ENCODE data around the gene LCA5L.
A peak's percentile ranks its signal among the peaks of the same experiment; 100 is the strongest.

Gene LCA5L

GRCh38 chr21:39445321-39446269 lies at the start of gene LCA5L:
Gene LCA5L, minus strand, starts transcription at chr21:39445778. Its CDS starts 17,285 bp downstream, at chr21:39428493.
- DNase-seq (ENCODE audit: low read depth in 1 of 2, low spot score in 1 of 2): peak; percentile 78 to 88

- no peak for DNase-seq (ENCODE audit: low read depth in 1 of 2, low spot score in 1 of 2)
Observed at GRCh38 chr21:39489380-39489924, 43.9 kb upstream of the LCA5L start.

- no peak for DNase-seq (ENCODE audit: low read depth in 1 of 2, low spot score in 1 of 2)
Observed at GRCh38 chr21:39484711-39485276, 39.2 kb upstream of the LCA5L start.

- no peak for DNase-seq (ENCODE audit: low read depth in 1 of 2, low spot score in 1 of 2)
Observed at GRCh38 chr21:39483917-39484316, 38.3 kb upstream of the LCA5L start.

- no peak for DNase-seq (ENCODE audit: low read depth in 1 of 2, low spot score in 1 of 2)
Observed at GRCh38 chr21:39481886-39482285, 36.3 kb upstream of the LCA5L start.

GRCh38 chr21:39480271-39480670 lies 34.7 kb upstream of the LCA5L start:
- DNase-seq (ENCODE audit: low read depth in 1 of 2, low spot score in 1 of 2): no peak

- no peak for DNase-seq (ENCODE audit: low read depth in 1 of 2, low spot score in 1 of 2)
Observed at GRCh38 chr21:39479814-39480182, 34.2 kb upstream of the LCA5L start.

- no peak for DNase-seq (ENCODE audit: low read depth in 1 of 2, low spot score in 1 of 2)
Observed at GRCh38 chr21:39479164-39479813, 33.7 kb upstream of the LCA5L start.

- DNase-seq (ENCODE audit: low read depth in 1 of 2, low spot score in 1 of 2): no peak
Observed at GRCh38 chr21:39474611-39475010, 29.0 kb upstream of the LCA5L start.

- DNase-seq (ENCODE audit: low read depth in 1 of 2, low spot score in 1 of 2): no peak
Observed at GRCh38 chr21:39472786-39473185, 27.2 kb upstream of the LCA5L start.

GRCh38 chr21:39471598-39471997 lies 26.0 kb upstream of the LCA5L start:
- no peak for DNase-seq (ENCODE audit: low read depth in 1 of 2, low spot score in 1 of 2)

GRCh38 chr21:39468559-39468958 lies 23.0 kb upstream of the LCA5L start:
- no peak for DNase-seq (ENCODE audit: low read depth in 1 of 2, low spot score in 1 of 2)

GRCh38 chr21:39467746-39468145 lies 22.2 kb upstream of the LCA5L start:
- DNase-seq (ENCODE audit: low read depth in 1 of 2, low spot score in 1 of 2): no peak

- DNase-seq (ENCODE audit: low read depth in 1 of 2, low spot score in 1 of 2): no peak
Observed at GRCh38 chr21:39466584-39466983, 21.0 kb upstream of the LCA5L start.

- no peak for DNase-seq (ENCODE audit: low read depth in 1 of 2, low spot score in 1 of 2)
Observed at GRCh38 chr21:39463308-39463707, 17.7 kb upstream of the LCA5L start.

GRCh38 chr21:39461419-39461818 lies 15.8 kb upstream of the LCA5L start:
- DNase-seq (ENCODE audit: low read depth in 1 of 2, low spot score in 1 of 2): no peak

- DNase-seq (ENCODE audit: low read depth in 1 of 2, low spot score in 1 of 2): no peak
Observed at GRCh38 chr21:39456665-39457064, 11.1 kb upstream of the LCA5L start.

GRCh38 chr21:39454949-39455668 lies 9.5 kb upstream of the LCA5L start:
- DNase-seq (ENCODE audit: low read depth in 1 of 2, low spot score in 1 of 2): no peak

GRCh38 chr21:39453571-39454179 lies 8.1 kb upstream of the LCA5L start:
- DNase-seq (ENCODE audit: low read depth in 1 of 2, low spot score in 1 of 2): no peak

GRCh38 chr21:39452970-39453342 lies 7.4 kb upstream of the LCA5L start:
- no peak for DNase-seq (ENCODE audit: low read depth in 1 of 2, low spot score in 1 of 2)
